Osteoblast (primary cell): ENCODE data around the gene WDR90. TPM values are rescaled to one million over a fixed set of nuclear protein-coding genes. Genes with fewer than 3 reads are reported as not detected.

Experiments used
- DNase-seq: peaks from one replicate; pipeline ENCODE4 v3.0.0; 2011; ENCODE audit warnings: low spot score, mixed read lengths; ENCODE audit not compliant: insufficient read length; ENCODE audit errors: missing footprints
- H2AFZ ChIP-seq: 2 replicates; pipeline ENCODE4 v1.6.0; 2011; ENCODE audit warnings: mild to moderate bottlenecking, low read length
- H3K27ac ChIP-seq: 2 replicates; pipeline ENCODE4 v1.5.1; 2011; ENCODE audit warnings: mild to moderate bottlenecking, low read depth, low read length, moderate library complexity
- H3K27me3 ChIP-seq: 2 replicates; pipeline ENCODE4 v1.6.0; 2012; ENCODE audit warnings: mild to moderate bottlenecking, control low read depth, inconsistent platforms, low read length, moderate library complexity; ENCODE audit not compliant: insufficient read depth
- H3K36me3 ChIP-seq: 2 replicates; pipeline ENCODE4 v1.5.1; 2011; ENCODE audit warnings: mild to moderate bottlenecking, low read length, control low read depth, moderate library complexity; ENCODE audit not compliant: insufficient read depth
- H3K4me1 ChIP-seq: 2 replicates; pipeline ENCODE4 v1.5.1; 2011; ENCODE audit warnings: mild to moderate bottlenecking, low read length, control low read depth, moderate library complexity; ENCODE audit not compliant: insufficient read depth
- H3K4me2 ChIP-seq: 2 replicates; pipeline ENCODE4 v1.6.0; 2011; ENCODE audit warnings: mild to moderate bottlenecking, low read length; ENCODE audit not compliant: insufficient read depth
- H3K4me3 ChIP-seq: fragments of 200-600 bp; sonication (generic); 3 replicates; pipeline ENCODE4 v1.5.1; 2012; ENCODE audit warnings: mild to moderate bottlenecking, low read length, inconsistent platforms; ENCODE audit not compliant: insufficient read depth
- H3K79me2 ChIP-seq: 2 replicates; pipeline ENCODE4 v1.6.0; 2012; ENCODE audit warnings: mild to moderate bottlenecking, low read length, control low read depth, inconsistent platforms; ENCODE audit not compliant: insufficient read depth
- H3K9me3 ChIP-seq: 2 replicates; pipeline ENCODE4 v1.5.1; 2011; ENCODE audit warnings: low read depth, low read length, control low read depth
- H4K20me1 ChIP-seq: 2 replicates; pipeline ENCODE4 v1.6.0; 2012; ENCODE audit warnings: mild to moderate bottlenecking, low read length, control low read depth; ENCODE audit not compliant: insufficient read depth
- CTCF ChIP-seq: IDR thresholded peaks from 2 replicates; pipeline ENCODE4 v1.5.1; 2011; ENCODE audit warnings: mild to moderate bottlenecking, low read depth, low read length, moderate library complexity; ENCODE audit errors: extremely low read depth
- total RNA-seq: library from RNA; depleted of rRNA; stranded (reverse); fragments of >200 nt; gene quantifications from 2 replicates; pipeline ENCODE4 v1.2.3, GENCODE V29; 2012

The WDR90 gene
- total RNA-seq, 1 donor = 19.2 TPM

- no peak for DNase-seq
- no peak overlapping the region for H2AFZ ChIP-seq
Measured at GRCh38 chr16:646679-647172, 2.4 kb upstream of the WDR90 start.

GRCh38 chr16:647173-647902 lies 1.8 kb upstream of the WDR90 start:
- peaks cover 7% of the 10 kb centered on the region for H4K20me1 ChIP-seq
- H3K27me3 ChIP-seq = no peaks in the 10 kb centered on the region
- no peak overlapping the region for H3K27ac ChIP-seq
- H3K79me2 ChIP-seq = peaks cover 45% of the 10 kb centered on the region
- H2AFZ ChIP-seq = no peak overlapping the region
- H3K4me2 ChIP-seq = peak overlapping the region; percentile 96
- peak overlapping the region; percentile 80 for H3K4me3 ChIP-seq
- no peak for TF ChIP-seq CTCF
- DNase-seq = no peak
- no peaks in the 10 kb centered on the region for H3K36me3 ChIP-seq
- peaks cover 28% of the 10 kb centered on the region for H3K4me1 ChIP-seq
- H3K9me3 ChIP-seq = no peaks in the 10 kb centered on the region

More at GRCh38 chr16:646679-647172, 2.4 kb upstream of the WDR90 start:
- Histone ChIP-seq H3K79me2 (peaks cover 45% of the 10 kb centered on the region), H3K4me2 (no peak overlapping the region), H3K4me3 (no peak overlapping the region), H3K27me3 (no peaks in the 10 kb centered on the region), H3K36me3 (no peaks in the 10 kb centered on the region), H3K27ac (no peak overlapping the region), H3K4me1 (peaks cover 28% of the 10 kb centered on the region), H3K9me3 (no peaks in the 10 kb centered on the region), H4K20me1 (peaks cover 7% of the 10 kb centered on the region)
- no peak for TF ChIP-seq CTCF

- peak overlapping the region; percentile 73 for H2AFZ ChIP-seq
- H3K36me3 ChIP-seq = no peaks in the 10 kb centered on the region
- H3K9me3 ChIP-seq = no peaks in the 10 kb centered on the region
Measured at GRCh38 chr16:648071-648780, 939 bp upstream of the WDR90 start.

More at GRCh38 chr16:648071-648780, 939 bp upstream of the WDR90 start:
- peaks cover 5% of the 10 kb centered on the region for H4K20me1 ChIP-seq
- H3K4me3 ChIP-seq = peak overlapping the region; percentile 80
- peak; percentile 95 for DNase-seq
- H3K27ac ChIP-seq = peak overlapping the region; percentile 85
- H3K4me1 ChIP-seq = peaks cover 23% of the 10 kb centered on the region
- H3K27me3 ChIP-seq = no peaks in the 10 kb centered on the region
- peak overlapping the region; percentile 96 for H3K4me2 ChIP-seq
- peaks cover 36% of the 10 kb centered on the region for H3K79me2 ChIP-seq
- TF ChIP-seq CTCF = peak; percentile 45
